BE2C (cell line): ENCODE measurements around the gene TBX2.
"Not testable (repeated sequence)": the region's sequence is repeated elsewhere in the genome, so short reads cannot be mapped to it uniquely, and the experiment has no call there.

Experiments used
- DNase-seq: peaks from one replicate; pipeline ENCODE4 v3.0.0-alpha.2; 2020
- H3K27me3 ChIP-seq: fragments of 250-450 bp; sonication (Bioruptor Pico); 2 replicates; pipeline ENCODE4 v1.5.1; 2020; ENCODE audit warnings: mild to moderate bottlenecking
- H3K36me3 ChIP-seq: fragments of 250-450 bp; sonication (Bioruptor Pico); 2 replicates; pipeline ENCODE4 v1.5.1; 2020; ENCODE audit warnings: mild to moderate bottlenecking
- H3K4me1 ChIP-seq: fragments of 250-450 bp; sonication (Bioruptor Pico); 2 replicates; pipeline ENCODE4 v1.5.1; 2020
- H3K4me3 ChIP-seq: 2 replicates; pipeline ENCODE4 v1.5.1; 2011; ENCODE audit warnings: low read depth, low read length
- H3K9me3 ChIP-seq: fragments of 250-450 bp; sonication (Bioruptor Pico); 2 replicates; pipeline ENCODE4 v1.5.1; 2020
- TF ChIP-seq, protein P1 (sequence below): IDR thresholded peaks from 2 replicates; pipeline ENCODE4 v1.5.1; 2012; ENCODE audit warnings: mild to moderate bottlenecking, low read depth, low read length

Gene TBX2

DNA sequence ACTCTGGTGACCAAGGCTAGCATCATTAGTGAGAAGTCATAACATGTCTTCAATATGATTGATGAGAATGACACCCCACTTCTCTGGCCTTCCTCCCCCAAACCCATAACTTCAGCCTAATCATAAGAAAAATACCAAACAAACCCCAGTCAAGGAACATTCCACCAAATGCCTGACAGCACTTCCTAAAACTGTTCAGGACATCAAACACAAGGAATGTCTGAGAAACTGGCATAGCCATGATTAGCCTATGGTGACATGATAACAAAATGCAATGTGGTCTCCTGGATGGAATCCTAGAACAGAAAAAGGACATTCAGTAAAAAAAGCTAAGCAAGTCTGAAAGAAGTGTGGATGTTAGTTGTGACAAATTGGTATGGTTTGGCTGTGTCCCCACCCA, 27.9 kb downstream of the TBX2 start:
- DNase-seq = no peak
- Histone ChIP-seq H3K4me3 (no peak overlapping the region), H3K36me3 (no peaks in the 10 kb centered on the region), H3K27me3 (no peaks in the 10 kb centered on the region), H3K9me3 (no peaks in the 10 kb centered on the region), H3K4me1 (no peaks in the 10 kb centered on the region)
- TF ChIP-seq, protein P1, sequence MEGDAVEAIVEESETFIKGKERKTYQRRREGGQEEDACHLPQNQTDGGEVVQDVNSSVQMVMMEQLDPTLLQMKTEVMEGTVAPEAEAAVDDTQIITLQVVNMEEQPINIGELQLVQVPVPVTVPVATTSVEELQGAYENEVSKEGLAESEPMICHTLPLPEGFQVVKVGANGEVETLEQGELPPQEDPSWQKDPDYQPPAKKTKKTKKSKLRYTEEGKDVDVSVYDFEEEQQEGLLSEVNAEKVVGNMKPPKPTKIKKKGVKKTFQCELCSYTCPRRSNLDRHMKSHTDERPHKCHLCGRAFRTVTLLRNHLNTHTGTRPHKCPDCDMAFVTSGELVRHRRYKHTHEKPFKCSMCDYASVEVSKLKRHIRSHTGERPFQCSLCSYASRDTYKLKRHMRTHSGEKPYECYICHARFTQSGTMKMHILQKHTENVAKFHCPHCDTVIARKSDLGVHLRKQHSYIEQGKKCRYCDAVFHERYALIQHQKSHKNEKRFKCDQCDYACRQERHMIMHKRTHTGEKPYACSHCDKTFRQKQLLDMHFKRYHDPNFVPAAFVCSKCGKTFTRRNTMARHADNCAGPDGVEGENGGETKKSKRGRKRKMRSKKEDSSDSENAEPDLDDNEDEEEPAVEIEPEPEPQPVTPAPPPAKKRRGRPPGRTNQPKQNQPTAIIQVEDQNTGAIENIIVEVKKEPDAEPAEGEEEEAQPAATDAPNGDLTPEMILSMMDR = no peak

DNA sequence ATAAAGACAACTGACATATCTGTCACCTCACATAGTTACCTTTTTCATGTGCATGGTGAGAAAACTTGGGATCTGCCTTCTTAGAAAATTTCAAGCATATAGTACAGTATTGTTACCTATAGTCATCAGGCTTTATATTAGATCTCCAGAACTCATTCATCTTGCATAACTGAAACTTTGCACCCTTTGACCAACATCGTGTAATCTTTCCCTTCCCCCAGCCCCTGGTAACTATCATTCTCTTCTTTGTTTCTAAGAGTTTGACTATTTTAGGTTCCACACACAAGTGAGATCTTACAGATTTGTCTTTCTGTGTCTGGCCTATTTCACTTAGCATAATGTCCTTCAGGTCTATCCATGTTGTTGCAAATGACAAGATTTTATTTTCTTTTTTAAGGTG, 29.6 kb downstream of the TBX2 start:
- Histone ChIP-seq H3K4me3 (no peak overlapping the region), H3K9me3 (no peaks in the 10 kb centered on the region), H3K27me3 (no peaks in the 10 kb centered on the region), H3K36me3 (no peaks in the 10 kb centered on the region), H3K4me1 (no peaks in the 10 kb centered on the region)
- DNase-seq = no peak
- TF ChIP-seq, protein P1 = no peak

DNA sequence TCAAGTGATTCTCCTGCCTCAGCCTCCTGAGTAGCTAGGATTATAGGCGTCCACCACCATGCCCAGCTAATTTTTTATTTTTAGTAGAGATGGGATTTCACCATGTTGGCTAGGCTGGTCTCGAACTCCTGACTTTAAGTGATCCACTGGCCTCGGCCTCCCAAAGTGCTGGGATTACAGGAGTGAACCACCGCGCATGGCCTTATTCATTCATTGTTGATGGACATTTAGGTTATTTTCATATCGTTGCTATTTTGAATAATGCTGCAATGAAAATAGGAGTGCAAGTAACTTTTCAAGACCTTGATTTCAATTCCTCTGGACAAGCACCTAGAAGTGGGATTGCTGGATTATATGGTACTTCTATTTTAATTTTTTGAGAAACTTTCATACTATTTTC, 30.2 kb downstream of the TBX2 start:
- not testable (repeated sequence) for H3K4me1 ChIP-seq, H3K4me3 ChIP-seq, DNase-seq, H3K36me3 ChIP-seq, H3K9me3 ChIP-seq, H3K27me3 ChIP-seq

DNA sequence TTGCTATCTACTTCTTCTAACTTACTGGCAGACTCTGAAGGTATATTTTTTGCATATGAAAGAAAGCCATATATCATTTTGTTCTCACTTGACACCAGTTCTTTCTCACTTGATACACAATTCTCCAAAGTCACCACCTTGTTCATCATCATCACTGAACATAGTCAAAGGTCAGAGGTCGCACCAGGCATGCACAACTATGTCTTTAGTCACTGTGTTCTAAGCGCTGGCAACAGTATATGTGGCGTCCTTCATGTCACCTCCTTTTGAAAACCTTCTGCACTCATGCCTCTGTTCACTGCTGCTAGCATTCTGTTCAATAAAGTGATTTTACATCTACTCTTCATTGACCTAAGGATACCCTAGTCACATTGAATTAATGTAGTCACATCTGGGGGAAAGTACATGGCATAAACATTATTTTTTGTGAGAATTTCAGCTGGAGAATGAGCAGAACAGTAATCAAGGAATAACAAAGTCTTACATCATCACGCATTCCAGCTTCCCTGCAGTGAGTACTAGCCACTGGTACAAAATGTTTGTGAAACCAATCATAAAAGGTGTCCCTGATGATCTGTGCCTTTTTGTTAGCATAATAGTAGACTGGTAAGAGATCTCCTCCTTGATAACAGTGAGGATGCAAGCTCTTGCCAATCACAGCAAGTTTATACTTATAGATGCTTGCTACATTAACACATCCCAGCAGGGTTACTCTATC, 32.1 kb downstream of the TBX2 start:
- Histone ChIP-seq H3K4me1 (no peaks in the 10 kb centered on the region), H3K27me3 (no peaks in the 10 kb centered on the region; the same call in 1 of the 2 replicates), H3K4me3 (no peak overlapping the region), H3K36me3 (no peaks in the 10 kb centered on the region), H3K9me3 (no peaks in the 10 kb centered on the region)
- TF ChIP-seq, protein P1 = no peak
- DNase-seq = no peak

DNA sequence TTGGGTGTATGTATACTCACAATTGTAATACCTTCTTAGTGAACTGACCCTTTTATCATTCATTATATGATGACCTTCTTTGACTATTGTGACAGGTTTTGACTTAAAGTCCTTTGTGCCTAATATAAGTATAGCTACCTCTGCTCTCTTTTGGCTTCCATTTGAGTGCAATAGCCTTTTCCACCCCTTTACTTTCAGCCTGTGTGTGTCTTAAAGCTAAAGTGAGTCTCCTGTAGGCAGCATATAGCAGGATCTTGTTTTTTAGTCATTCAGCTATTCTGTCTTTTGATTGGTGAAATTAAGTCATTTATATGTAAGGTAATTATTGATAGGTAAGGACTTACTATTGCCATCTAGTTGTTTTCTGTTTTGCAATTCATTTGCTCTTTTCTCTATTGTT, 36.6 kb downstream of the TBX2 start:
- H3K36me3 ChIP-seq = no peaks in the 10 kb centered on the region
- H3K4me3 ChIP-seq = no peak overlapping the region
- TF ChIP-seq, protein P1 = no peak
- no peak for DNase-seq
- no peaks in the 10 kb centered on the region for H3K9me3 ChIP-seq
- no peaks in the 10 kb centered on the region for H3K4me1 ChIP-seq
- H3K27me3 ChIP-seq = no peaks in the 10 kb centered on the region; the same call in 1 of the 2 replicates

DNA sequence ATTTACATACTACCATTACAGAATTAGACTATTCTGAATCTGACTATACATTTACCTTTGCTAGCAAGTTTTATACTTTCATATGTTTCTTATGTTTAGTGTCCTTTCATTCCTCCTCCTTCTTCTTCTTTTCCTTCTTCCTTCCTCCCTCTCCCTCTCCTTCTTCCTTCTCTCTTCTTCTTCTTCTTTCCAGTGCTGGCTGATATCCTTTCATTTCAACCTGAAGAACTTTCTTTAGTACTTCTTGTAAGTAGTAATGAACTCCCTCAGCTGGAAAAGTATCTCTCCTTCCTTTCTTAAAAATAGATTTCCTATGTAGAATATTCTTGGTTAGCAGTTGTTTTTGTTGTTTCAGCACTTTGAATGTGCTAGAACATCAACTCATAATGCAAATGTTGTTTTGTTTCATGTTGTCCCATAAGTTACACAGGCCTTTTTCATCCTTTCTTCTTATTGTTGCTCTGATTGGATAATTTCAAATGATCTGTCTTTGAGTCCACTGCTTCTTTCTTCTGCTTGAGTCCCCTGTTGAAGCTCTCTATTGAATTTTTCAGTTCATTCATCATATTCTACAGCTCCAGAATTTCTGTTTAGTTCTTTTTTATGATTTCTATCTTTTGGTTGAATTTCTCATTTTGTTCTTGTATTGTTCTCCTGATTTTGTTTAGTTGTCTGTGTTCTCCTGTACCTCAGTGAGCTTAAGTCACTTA, 37.5 kb downstream of the TBX2 start:
- TF ChIP-seq, protein P1 = no peak
- Histone ChIP-seq H3K4me1 (no peaks in the 10 kb centered on the region), H3K4me3 (no peak overlapping the region), H3K36me3 (no peaks in the 10 kb centered on the region), H3K9me3 (no peaks in the 10 kb centered on the region), H3K27me3 (no peaks in the 10 kb centered on the region; the same call in 1 of the 2 replicates)
- DNase-seq = no peak
